Suprapubic skin (tissue), 4 donors: ENCODE results near the gene GFAP. TPM values are rescaled to one million over a fixed set of nuclear protein-coding genes. Genes with fewer than 3 reads are reported as not detected.

Experiments used
- DNase-seq, 2 donors: peaks; one replicate each; pipeline ENCODE4 v3.0.0-alpha.2; 2019; ENCODE audit warnings: low spot score in 2 of 2
- H3K27ac ChIP-seq: fragments of 200-600 bp; sonication (generic); one replicate; pipeline ENCODE4 v1.5.1; 2019
- H3K27me3 ChIP-seq: fragments of 200-600 bp; sonication (generic); one replicate; pipeline ENCODE4 v1.5.1; 2019
- H3K36me3 ChIP-seq: fragments of 200-600 bp; sonication (generic); one replicate; pipeline ENCODE4 v1.5.1; 2019
- H3K4me1 ChIP-seq: fragments of 200-600 bp; sonication (generic); one replicate; pipeline ENCODE4 v1.5.1; 2019
- H3K4me3 ChIP-seq: fragments of 200-600 bp; sonication (generic); one replicate; pipeline ENCODE4 v1.5.1; 2019; ENCODE audit warnings: mild to moderate bottlenecking
- H3K9me3 ChIP-seq: fragments of 200-600 bp; sonication (generic); one replicate; pipeline ENCODE4 v1.5.1; 2019
- CTCF ChIP-seq, 2 donors: fragments of 200-600 bp in 1 of 2; fragments of 450-650 bp in 1 of 2; sonication (generic) in 1 of 2; IDR thresholded peaks; one replicate each; pipeline ENCODE4 v1.5.1; 2016 to 2019; ENCODE audit warnings: antibody characterized with exemption in 2 of 2, mild to moderate bottlenecking in 1 of 2, moderate library complexity in 1 of 2
- EP300 ChIP-seq: sonication (generic); formaldehyde crosslinking; IDR thresholded peaks from one replicate; pipeline ENCODE4 v1.6.1; 2017; ENCODE audit warnings: antibody characterized with exemption
- POLR2A ChIP-seq, 2 donors: fragments of 450-650 bp; IDR thresholded peaks; one replicate each; pipeline ENCODE4 v1.6.1; 2017; ENCODE audit warnings: antibody characterized with exemption in 2 of 2, mild to moderate bottlenecking in 2 of 2, moderate library complexity in 2 of 2
- POLR2AphosphoS5 ChIP-seq, 3 donors: sonication (generic); formaldehyde crosslinking; IDR thresholded peaks; one replicate each; pipeline ENCODE4 v1.6.1; 2017; ENCODE audit warnings: antibody characterized with exemption in 3 of 3
- WGBS: methylation state at CpG from one replicate; pipeline ENCODE4 v1.1.5; 2018; 5-methylcytosine and 5-hydroxymethylcytosine counted together
- total RNA-seq, 4 donors: library from RNA; depleted of rRNA; stranded (reverse); fragments of >200 nt; gene quantifications; one replicate each; pipeline ENCODE4 v1.1.0, GENCODE V29; 2016

GFAP gene
- total RNA-seq, 4 donors from 2014 or later, result 0.72 to 5.9 TPM; not detected in 2

GRCh38 chr17:44922746-44923470, 7.6 kb upstream of the GFAP start:
- H3K36me3 ChIP-seq, result no peaks in the 10 kb centered on the region
- no peak overlapping the region for H3K27ac ChIP-seq
- peak in 1 of 2 donors; percentile 48 for DNase-seq
- H3K4me3 ChIP-seq, result no peak overlapping the region
- H3K9me3 ChIP-seq, result no peaks in the 10 kb centered on the region
- WGBS, result 83% methylated on average over 9 of the region's 19 CpGs
- TF ChIP-seq CTCF (IDR thresholded peaks at IDR 0.05) (no peak), POLR2AphosphoS5 (IDR thresholded peaks at IDR 0.05) (no peak), EP300 (no peak), POLR2A (IDR thresholded peaks at IDR 0.05) (no peak)
- peaks cover 7% of the 10 kb centered on the region for H3K4me1 ChIP-seq
- no peaks in the 10 kb centered on the region for H3K27me3 ChIP-seq

DNA sequence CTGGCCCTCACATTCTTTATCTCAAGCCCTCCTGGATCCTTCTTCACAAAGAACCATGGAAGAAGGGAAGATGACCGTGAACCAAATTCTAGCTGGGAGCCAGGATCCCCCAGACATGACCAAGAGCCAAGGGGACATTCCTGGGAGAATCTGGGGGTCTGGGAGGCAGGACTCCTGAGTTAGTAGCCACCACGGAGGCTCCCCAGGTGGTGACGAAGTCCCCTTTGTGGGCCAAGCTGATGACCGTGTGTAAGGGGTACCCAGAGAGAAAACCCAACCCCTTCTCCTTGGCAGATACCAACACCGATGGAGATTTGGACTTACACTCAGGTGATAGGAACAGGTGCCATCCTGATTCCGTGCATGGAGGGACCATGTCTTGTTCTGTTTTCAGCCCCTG, 6.8 kb upstream of the GFAP start:
- H3K9me3 ChIP-seq, result no peaks in the 10 kb centered on the region
- no peak for DNase-seq
- 91% methylated on average over 5 of the region's 6 CpGs for WGBS
- TF ChIP-seq CTCF (IDR thresholded peaks at IDR 0.05) (no peak), EP300 (no peak), POLR2A (IDR thresholded peaks at IDR 0.05) (no peak), POLR2AphosphoS5 (IDR thresholded peaks at IDR 0.05) (no peak)
- no peaks in the 10 kb centered on the region for H3K27me3 ChIP-seq
- H3K4me1 ChIP-seq, result peaks cover 15% of the 10 kb centered on the region
- no peaks in the 10 kb centered on the region for H3K36me3 ChIP-seq
- no peak overlapping the region for H3K4me3 ChIP-seq
- H3K27ac ChIP-seq, result no peak overlapping the region

- Histone ChIP-seq H3K27ac (no peak overlapping the region), H3K27me3 (no peaks in the 10 kb centered on the region), H3K4me3 (no peak overlapping the region), H3K9me3 (no peaks in the 10 kb centered on the region), H3K4me1 (peaks cover 23% of the 10 kb centered on the region), H3K36me3 (no peaks in the 10 kb centered on the region)
- no peak for TF ChIP-seq POLR2A (IDR thresholded peaks at IDR 0.05)
- no peak for TF ChIP-seq EP300
- TF ChIP-seq CTCF (IDR thresholded peaks at IDR 0.05), result no peak
- no peak for TF ChIP-seq POLR2AphosphoS5 (IDR thresholded peaks at IDR 0.05)
- 75% methylated on average over 11 of the region's 11 CpGs for WGBS
- peak in 1 of 2 donors; percentile 50 for DNase-seq
Observed at GRCh38 chr17:44921122-44921882, 6.0 kb upstream of the GFAP start.

- TF ChIP-seq CTCF (IDR thresholded peaks at IDR 0.05), result no peak
- no peak for TF ChIP-seq POLR2A (IDR thresholded peaks at IDR 0.05)
- no peak for TF ChIP-seq EP300
- TF ChIP-seq POLR2AphosphoS5 (IDR thresholded peaks at IDR 0.05), result no peak
- Histone ChIP-seq H3K27ac (no peak overlapping the region), H3K9me3 (no peaks in the 10 kb centered on the region), H3K4me1 (peaks cover 27% of the 10 kb centered on the region), H3K27me3 (no peaks in the 10 kb centered on the region), H3K36me3 (no peaks in the 10 kb centered on the region), H3K4me3 (no peak overlapping the region)
- 82% methylated on average over 7 of the region's 7 CpGs for WGBS
- peak; percentile 46 to 56 for DNase-seq
Observed at GRCh38 chr17:44920565-44920940, 5.3 kb upstream of the GFAP start.

- peak; percentile 84 to 93 for DNase-seq
- peaks cover 3% of the 10 kb centered on the region for H3K27me3 ChIP-seq
- no peaks in the 10 kb centered on the region for H3K9me3 ChIP-seq
- H3K4me3 ChIP-seq, result no peak overlapping the region
- H3K27ac ChIP-seq, result no peak overlapping the region
- 11% methylated on average over 5 of the region's 9 CpGs for WGBS
- peaks cover 27% of the 10 kb centered on the region for H3K4me1 ChIP-seq
- TF ChIP-seq POLR2A (IDR thresholded peaks at IDR 0.05) (no peak), CTCF (IDR thresholded peaks at IDR 0.05) (peak; percentile 78 to 80), EP300 (no peak), POLR2AphosphoS5 (IDR thresholded peaks at IDR 0.05) (no peak)
- H3K36me3 ChIP-seq, result no peaks in the 10 kb centered on the region
Observed at GRCh38 chr17:44919885-44920564, 4.7 kb upstream of the GFAP start.
